A549 (cell line): ENCODE results near the gene CTNNAL1.

Experiments used
- BHLHE40 ChIP-seq: IDR thresholded peaks from 2 replicates; pipeline ENCODE4 v1.6.1; 2012; ENCODE audit warnings: low read depth, low read length, inconsistent platforms
- CTCF ChIP-seq: fragments of >200 bp; sonication (Bioruptor Twin); formaldehyde crosslinking; IDR thresholded peaks from 3 replicates; pipeline ENCODE4 v1.5.1; 2016
- EHMT2 ChIP-seq: fragments of 200-600 bp; sonication (generic); IDR thresholded peaks from 2 replicates; pipeline ENCODE4 v1.6.1; 2016; ENCODE audit warnings: antibody characterized with exemption, low read depth, mild to moderate bottlenecking, moderate library complexity
- EP300 ChIP-seq, 2 experiments: fragments of >200 bp; sonication (Bioruptor Twin); formaldehyde crosslinking; IDR thresholded peaks; 2 replicates in 1 of 2; 3 replicates in 1 of 2; pipeline ENCODE4 v1.6.1; 2016 to 2017
- MAFK ChIP-seq: fragments of 450-650 bp; IDR thresholded peaks from 2 replicates; pipeline ENCODE4 v1.6.1; 2014; ENCODE audit not compliant: partially characterized antibody
- MAX ChIP-seq: IDR thresholded peaks from 2 replicates; pipeline ENCODE4 v1.6.1; 2012
- MAZ ChIP-seq: fragments of 150-350 bp; IDR thresholded peaks from 2 replicates; pipeline ENCODE4 v1.6.1; 2014; ENCODE audit warnings: antibody characterized with exemption, low read depth, low read length, borderline replicate concordance
- POLR2A ChIP-seq: IDR thresholded peaks from 2 replicates; pipeline ENCODE4 v1.6.1; 2012; ENCODE audit warnings: mild to moderate bottlenecking, low read length
- RCOR1 ChIP-seq: fragments of 150-350 bp; IDR thresholded peaks from 2 replicates; pipeline ENCODE4 v1.6.1; 2014; ENCODE audit warnings: antibody characterized with exemption, low read length, low read depth
- RNF2 ChIP-seq: fragments of 200-600 bp; sonication (generic); IDR thresholded peaks from 2 replicates; pipeline ENCODE4 v1.6.1; 2016; ENCODE audit warnings: low read depth, mild to moderate bottlenecking, antibody characterized with exemption, moderate library complexity, borderline replicate concordance
- TP53 ChIP-seq: fragments of 250-450 bp; sonication (Bioruptor Pico); IDR thresholded peaks from 2 replicates; pipeline ENCODE4 v1.5.0; 2021; ENCODE audit warnings: mild to moderate bottlenecking, moderate library complexity
- USF2 ChIP-seq: fragments of 450-650 bp; IDR thresholded peaks from 2 replicates; pipeline ENCODE4 v1.6.1; 2014; ENCODE audit warnings: antibody characterized with exemption

GRCh38 chr9:109031241-109031640 lies 17.9 kb upstream of the CTNNAL1 start:
- no peak for TF ChIP-seq USF2
- no peak for TF ChIP-seq MAFK
- no peak for TF ChIP-seq CTCF
- TF ChIP-seq EHMT2: no peak
- TF ChIP-seq MAZ: no peak
- TF ChIP-seq RNF2: no peak
- TF ChIP-seq POLR2A: no peak
- no peak for TF ChIP-seq MAX
- no peak for TF ChIP-seq BHLHE40
- no peak for TF ChIP-seq TP53 (CRISPR knock-in tag)
- TF ChIP-seq EP300 (IDR thresholded peaks at IDR 0.05): no peak
- no peak for TF ChIP-seq RCOR1
